ENCODE measurements around the gene NAA25.
"Not testable (repeated sequence)": the region's sequence is repeated elsewhere in the genome, so short reads cannot be mapped to it uniquely, and the experiment has no call there.

Gene NAA25

DNA sequence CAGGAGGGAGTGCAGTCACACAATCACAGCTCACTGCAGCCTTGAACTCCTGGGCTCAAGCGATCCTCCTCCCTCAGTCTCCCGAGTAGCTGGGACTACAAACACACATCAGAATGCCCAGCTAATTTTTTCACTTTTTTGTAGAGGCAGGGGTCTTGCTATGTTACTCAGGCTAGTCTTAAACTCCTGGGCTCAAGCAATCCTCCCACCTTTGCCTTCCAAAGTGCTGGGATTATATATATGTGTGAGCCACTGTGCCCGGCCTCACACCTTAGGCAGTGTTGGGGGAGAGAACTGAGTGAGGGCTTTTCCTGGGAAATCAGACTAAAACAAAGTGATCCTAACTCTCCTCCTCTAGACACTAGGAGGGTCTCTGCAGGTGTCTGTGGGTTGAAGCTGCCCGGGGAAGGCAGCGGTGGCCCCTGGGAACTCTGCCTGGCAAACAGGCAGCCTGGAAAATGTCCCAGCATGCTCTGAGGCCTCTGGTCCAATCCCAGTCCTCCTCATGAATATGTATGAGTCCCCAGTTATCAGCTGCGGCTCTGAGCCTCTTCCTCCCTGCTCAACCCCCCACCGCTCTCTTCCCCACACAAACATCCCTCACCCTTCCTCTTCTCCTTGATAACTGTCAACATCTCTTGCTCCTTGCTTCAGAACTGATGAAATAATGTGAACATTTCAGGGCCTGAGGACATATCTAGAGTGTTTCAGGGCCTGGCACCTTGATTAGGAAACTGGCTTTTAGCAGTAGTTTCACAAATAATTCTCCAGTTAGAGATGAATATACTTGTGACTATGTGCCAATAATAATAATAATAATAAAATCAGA, 7.9 kb upstream of the NAA25 start:
- DNase-seq = peak; percentile 51

DNA sequence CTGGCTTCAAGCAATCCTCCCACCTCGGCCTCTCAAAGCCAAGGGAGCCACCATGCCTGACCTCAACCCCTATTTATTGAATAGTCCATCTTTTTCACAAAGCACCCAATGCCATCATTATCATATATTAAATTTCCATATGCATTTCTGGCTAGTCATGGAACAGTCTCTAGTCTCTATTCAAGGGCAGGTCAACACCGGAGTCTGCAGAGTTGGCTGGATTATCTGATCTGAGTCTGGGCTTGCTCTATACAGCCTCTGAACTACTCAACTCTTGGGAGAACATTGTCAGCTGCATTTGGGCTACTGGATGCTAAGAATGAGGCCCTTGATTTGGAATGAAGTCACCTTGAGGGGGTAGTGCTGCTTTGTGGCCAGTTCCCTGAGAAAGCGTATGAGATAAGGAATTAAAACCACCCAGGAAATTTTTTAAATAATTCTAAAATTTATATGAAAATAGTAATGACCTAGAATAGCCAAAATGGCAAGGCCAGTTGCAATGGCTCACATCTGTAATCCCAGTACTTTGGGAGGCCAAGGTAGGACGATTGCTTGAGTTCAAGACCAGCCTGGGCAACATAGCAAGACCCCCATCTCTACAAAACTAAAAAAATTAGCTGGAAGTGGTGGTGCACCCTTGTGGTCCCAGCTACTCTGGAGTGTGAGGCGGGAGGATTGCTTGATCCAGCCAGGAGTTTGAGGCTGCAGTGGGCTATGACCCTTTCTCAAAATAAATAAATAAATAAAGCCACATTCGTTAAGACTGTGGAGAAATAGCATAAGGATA, 6.9 kb upstream of the NAA25 start:
- DNase-seq = no peak

GRCh38 chr12:112112409-112113133, 4.0 kb upstream of the NAA25 start:
- DNase-seq = no peak

DNA sequence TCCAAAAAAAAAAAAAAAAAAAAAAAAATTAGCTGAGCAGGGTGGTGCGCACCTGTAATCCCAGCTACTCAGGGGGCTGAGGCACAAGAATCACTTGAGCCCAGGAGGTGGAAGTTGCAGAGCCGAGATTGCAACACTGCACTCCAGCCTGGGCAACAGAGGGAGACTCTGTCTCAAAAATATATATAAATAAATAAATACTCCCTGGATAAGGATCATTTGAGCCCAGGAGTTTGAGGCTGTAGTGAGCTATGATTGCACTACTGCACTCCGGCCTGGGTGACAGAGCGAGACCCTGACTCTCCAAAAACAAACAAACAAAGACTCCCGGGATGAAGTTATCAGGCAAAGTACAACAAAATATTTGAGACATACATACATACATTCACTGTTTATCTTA, 3.3 kb upstream of the NAA25 start:
- DNase-seq = no peak

- DNase-seq = not testable (repeated sequence)
Measured at GRCh38 chr12:112110787-112111662, 2.4 kb upstream of the NAA25 start.

- peak; percentile 56 for DNase-seq
Measured at GRCh38 chr12:112107306-112108201, 1.0 kb downstream of the NAA25 start.

GRCh38 chr12:112105891-112106290, 2.7 kb downstream of the NAA25 start:
- DNase-seq = no peak

- no peak for DNase-seq
Measured at GRCh38 chr12:112103758-112104503, 4.7 kb downstream of the NAA25 start.

DNA sequence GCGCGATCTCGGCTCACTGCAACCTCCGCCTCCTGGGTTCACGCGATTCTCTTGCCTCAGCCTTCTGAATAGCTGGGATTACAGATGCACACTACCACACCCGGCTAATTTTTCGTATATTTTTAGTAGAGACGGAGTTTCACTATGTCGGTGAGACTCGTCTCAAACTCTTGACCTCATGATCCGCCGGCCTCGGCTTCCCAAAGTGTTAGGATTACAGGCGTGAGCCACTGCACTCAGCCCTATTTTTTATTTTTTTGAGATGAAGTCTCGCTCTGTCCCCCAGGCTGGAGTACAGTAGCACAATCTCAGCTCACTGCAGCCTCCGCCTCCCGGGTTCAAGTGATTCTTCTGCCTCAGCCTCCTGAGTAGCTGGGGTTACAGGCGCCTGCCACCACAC, 5.8 kb downstream of the NAA25 start:
- DNase-seq = not testable (repeated sequence)

GRCh38 chr12:112102127-112102526, 6.5 kb downstream of the NAA25 start:
- DNase-seq = no peak

DNA sequence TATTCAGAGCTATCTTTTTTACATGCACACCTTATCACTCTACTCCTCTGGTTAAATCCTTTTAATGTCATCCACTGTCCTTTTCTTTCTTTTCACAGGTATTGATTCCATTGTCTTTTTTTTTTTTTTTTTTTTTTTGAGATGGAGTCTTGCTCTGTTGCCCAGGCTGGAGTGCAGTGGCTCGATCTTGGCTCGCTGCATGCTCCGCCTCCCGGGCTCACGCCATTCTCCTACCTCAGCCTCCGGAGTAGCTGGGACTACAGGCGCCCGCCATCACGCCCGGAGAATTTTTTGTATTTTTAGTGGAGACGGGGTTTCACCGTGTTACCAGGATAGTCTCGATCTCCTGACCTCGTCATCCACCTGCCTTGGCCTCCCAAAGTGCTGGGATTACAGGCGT, 8.1 kb downstream of the NAA25 start:
- not testable (repeated sequence) for DNase-seq

DNA sequence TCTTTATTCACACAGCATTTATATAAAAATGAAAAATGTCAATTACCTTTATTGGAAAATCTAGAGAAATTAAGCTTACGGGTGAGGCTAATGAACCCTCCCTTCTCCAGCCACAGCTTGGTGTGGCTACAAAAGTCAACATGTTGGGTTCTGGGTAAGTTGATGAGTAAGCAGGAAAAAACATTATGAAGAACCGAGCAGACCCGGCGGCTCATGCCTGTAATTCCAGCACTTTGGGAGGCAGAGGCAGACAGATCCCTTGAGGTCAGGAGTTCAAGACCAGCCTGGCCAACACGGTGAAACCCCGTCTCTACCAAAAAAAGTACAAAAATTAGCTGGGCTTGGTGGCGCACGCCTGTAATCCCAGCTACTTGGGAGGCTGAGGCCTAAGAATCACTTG, 10.9 kb downstream of the NAA25 start:
- DNase-seq = no peak

DNA sequence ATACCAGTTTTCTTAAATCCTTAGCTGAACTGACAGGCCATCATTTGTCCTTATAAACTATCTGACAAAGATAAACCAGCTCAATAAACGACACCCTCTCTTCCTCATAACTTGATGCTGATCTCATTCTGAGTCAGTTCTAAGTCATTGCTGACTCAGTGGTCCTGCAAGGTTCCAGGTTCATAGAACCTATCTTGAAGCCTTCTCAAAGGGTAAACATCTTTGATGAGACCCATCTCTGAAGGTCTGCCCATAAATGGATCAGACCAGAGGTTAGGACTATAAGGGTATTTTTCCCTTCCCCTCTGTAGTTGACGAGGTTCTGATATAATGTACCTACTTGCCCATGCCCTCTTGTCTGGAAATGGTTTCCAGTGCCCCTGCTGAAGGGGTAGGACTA, 11.9 kb downstream of the NAA25 start:
- no peak for DNase-seq

GRCh38 chr12:112096070-112096469, 12.5 kb downstream of the NAA25 start:
- DNase-seq = no peak

DNA sequence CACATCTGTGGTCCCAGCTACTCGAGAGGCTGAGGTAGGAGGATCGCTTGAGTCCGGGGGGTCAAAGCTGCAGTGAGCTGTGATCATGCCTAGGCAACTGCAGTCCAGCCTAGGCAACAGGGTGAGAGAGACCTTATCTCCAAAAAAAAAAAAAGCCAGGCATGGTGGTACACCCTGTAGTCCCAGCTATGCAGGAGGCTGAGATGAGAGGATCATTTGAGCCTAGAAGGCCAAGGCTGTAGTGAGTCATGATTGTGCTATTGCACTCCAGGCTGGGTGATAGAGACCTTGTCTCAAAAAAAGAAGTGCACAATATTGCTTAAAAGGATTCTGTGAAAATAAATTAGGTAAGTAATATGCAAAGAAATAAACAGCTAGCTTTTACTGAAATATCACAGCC, 17.0 kb downstream of the NAA25 start:
- no peak for DNase-seq

DNA sequence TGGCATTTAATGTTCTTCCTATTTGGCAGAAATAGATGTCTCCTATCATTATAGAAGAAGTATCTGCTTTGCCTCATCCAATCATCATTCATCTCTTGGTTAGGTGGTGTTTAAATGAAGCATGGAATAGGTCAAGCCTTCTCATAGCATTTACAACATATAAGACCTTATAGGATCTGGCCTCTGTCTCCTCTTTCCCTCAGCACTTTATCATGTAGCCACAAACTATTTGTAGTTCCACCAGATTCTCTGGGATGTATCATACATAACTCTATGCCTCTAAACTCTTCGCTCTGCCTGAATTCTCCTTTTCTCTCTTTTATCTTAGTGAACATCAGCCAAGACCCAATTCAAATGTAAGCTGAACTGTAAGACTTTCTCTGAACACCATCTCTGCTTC, 20.7 kb downstream of the NAA25 start:
- no peak for DNase-seq

GRCh38 chr12:112087055-112087850, 21.3 kb downstream of the NAA25 start:
- no peak for DNase-seq

GRCh38 chr12:112066566-112066965, 42.0 kb downstream of the NAA25 start:
- no peak for DNase-seq

GRCh38 chr12:112063273-112063672, 45.3 kb downstream of the NAA25 start:
- no peak for DNase-seq

- no peak for DNase-seq
Measured at GRCh38 chr12:112061137-112061536, 47.4 kb downstream of the NAA25 start.

Measured in right forelimb (tissue), 1 donor.